ENCODE results near the gene CCDC121. TPM values are rescaled to one million over a fixed set of nuclear protein-coding genes. Genes with fewer than 3 reads are reported as not detected.
"Not testable (repeated sequence)": the region's sequence is repeated elsewhere in the genome, so short reads cannot be mapped to it uniquely, and the experiment has no call there.

The CCDC121 gene
- total RNA-seq, 4 donors from 2014 or later = 2.0 to 6.2 (median 4.6) TPM

- no peak for TF ChIP-seq POLR2A (IDR thresholded peaks at IDR 0.05)
- TF ChIP-seq CTCF (IDR thresholded peaks at IDR 0.05) = no peak
- DNase-seq (ENCODE audit: low spot score in 2 of 2) = no peak
- WGBS, 2 donors = 95 to 96% methylated on average over 2 of the region's 2 CpGs
- intact Hi-C loops (cut with DNase I; ENCODE audit: low total_unique reads) = no loop called here
- H3K4me3 ChIP-seq (ENCODE audit: low read depth, poor library complexity, severe bottlenecking) = no peak overlapping the region
Measured at GRCh38 chr2:27613985-27614384, 14.8 kb downstream of the CCDC121 start.

GRCh38 chr2:27606611-27607010 lies 22.2 kb downstream of the CCDC121 start:
- intact Hi-C loops (cut with DNase I; ENCODE audit: low total_unique reads) = no loop called here
- 85 to 88% methylated on average over 2 of the region's 2 CpGs for WGBS, 2 donors
- TF ChIP-seq POLR2A (IDR thresholded peaks at IDR 0.05) (no peak), CTCF (IDR thresholded peaks at IDR 0.05) (no peak)
- no peak for DNase-seq (ENCODE audit: low spot score in 2 of 2)
- no peak overlapping the region for H3K4me3 ChIP-seq (ENCODE audit: low read depth, poor library complexity, severe bottlenecking)

- no peak for TF ChIP-seq POLR2A (IDR thresholded peaks at IDR 0.05)
- no peak for TF ChIP-seq CTCF (IDR thresholded peaks at IDR 0.05)
- no peak overlapping the region for H3K4me3 ChIP-seq (ENCODE audit: low read depth, poor library complexity, severe bottlenecking)
- no peak for DNase-seq (ENCODE audit: low spot score in 2 of 2)
- 91 to 97% methylated on average over 1 of the region's 1 CpG for WGBS, 2 donors
- intact Hi-C loops (cut with DNase I; ENCODE audit: low total_unique reads) = no loop called here
Measured at GRCh38 chr2:27596627-27597026, 32.2 kb downstream of the CCDC121 start.

GRCh38 chr2:27595412-27595811 lies 33.4 kb downstream of the CCDC121 start:
- 97% methylated on average over 9 of the region's 9 CpGs for WGBS, 2 donors
- H3K4me3 ChIP-seq (ENCODE audit: low read depth, poor library complexity, severe bottlenecking); DNase-seq (ENCODE audit: low spot score in 2 of 2); intact Hi-C loops (cut with DNase I; ENCODE audit: low total_unique reads): not testable (repeated sequence)

GRCh38 chr2:27594020-27594703 lies 34.6 kb downstream of the CCDC121 start:
- H3K4me3 ChIP-seq (ENCODE audit: low read depth, poor library complexity, severe bottlenecking); DNase-seq (ENCODE audit: low spot score in 2 of 2); intact Hi-C loops (cut with DNase I; ENCODE audit: low total_unique reads): not testable (repeated sequence)
- WGBS, 2 donors = 96 to 98% methylated on average over 39 to 44 of the region's 45 CpGs

- H3K4me3 ChIP-seq (ENCODE audit: low read depth, poor library complexity, severe bottlenecking) = no peak overlapping the region
- TF ChIP-seq POLR2A (IDR thresholded peaks at IDR 0.05) = no peak
- TF ChIP-seq CTCF (IDR thresholded peaks at IDR 0.05) = no peak
- 98% methylated on average over 2 of the region's 2 CpGs for whole genome bisulfite sequencing, 2 donors
- intact Hi-C loops (cut with DNase I; ENCODE audit: low total_unique reads) = no loop called here
- no peak for DNase-seq (ENCODE audit: low spot score in 2 of 2)
Measured at GRCh38 chr2:27593240-27593639, 35.6 kb downstream of the CCDC121 start.

GRCh38 chr2:27591745-27592144 lies 37.1 kb downstream of the CCDC121 start:
- 92 to 99% methylated on average over 3 of the region's 3 CpGs for WGBS, 2 donors

More at GRCh38 chr2:27591745-27592144, 37.1 kb downstream of the CCDC121 start:
- intact Hi-C loops (cut with DNase I; ENCODE audit: low total_unique reads) = no loop called here
- H3K4me3 ChIP-seq (ENCODE audit: low read depth, poor library complexity, severe bottlenecking) = no peak overlapping the region
- DNase-seq (ENCODE audit: low spot score in 2 of 2) = no peak
- TF ChIP-seq POLR2A (IDR thresholded peaks at IDR 0.05) = no peak
- TF ChIP-seq CTCF (IDR thresholded peaks at IDR 0.05) = no peak

All from lower leg skin (tissue), 4 donors.